Right forelimb (tissue), 1 donor: ENCODE results near the gene DAB1.
"Not testable (repeated sequence)": the region's sequence is repeated elsewhere in the genome, so short reads cannot be mapped to it uniquely, and the experiment has no call there.

Experiments
- DNase-seq: peaks from one replicate; pipeline ENCODE4 v3.0.0-alpha.2; 2018

The DAB1 gene

DNA sequence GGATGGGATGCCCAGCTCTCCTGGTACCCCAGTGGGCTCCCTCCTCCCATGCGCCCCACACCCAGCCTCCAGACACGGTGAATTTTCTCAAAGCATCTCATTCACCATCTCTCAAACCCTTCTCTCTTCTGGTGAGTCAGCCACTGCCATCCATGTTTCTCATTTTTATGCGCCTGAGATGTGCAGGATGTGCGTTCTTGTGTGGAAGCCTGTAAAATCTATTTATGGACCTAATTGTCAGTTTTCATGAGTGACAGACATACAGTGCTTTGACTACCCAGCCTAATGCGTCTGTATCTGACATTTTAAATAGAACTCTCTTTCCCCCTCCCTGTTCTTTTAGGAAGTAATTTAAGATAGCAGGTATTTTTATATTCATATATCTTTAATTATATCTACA, 158.8 kb downstream of the DAB1 start:
- no peak for DNase-seq

DNA sequence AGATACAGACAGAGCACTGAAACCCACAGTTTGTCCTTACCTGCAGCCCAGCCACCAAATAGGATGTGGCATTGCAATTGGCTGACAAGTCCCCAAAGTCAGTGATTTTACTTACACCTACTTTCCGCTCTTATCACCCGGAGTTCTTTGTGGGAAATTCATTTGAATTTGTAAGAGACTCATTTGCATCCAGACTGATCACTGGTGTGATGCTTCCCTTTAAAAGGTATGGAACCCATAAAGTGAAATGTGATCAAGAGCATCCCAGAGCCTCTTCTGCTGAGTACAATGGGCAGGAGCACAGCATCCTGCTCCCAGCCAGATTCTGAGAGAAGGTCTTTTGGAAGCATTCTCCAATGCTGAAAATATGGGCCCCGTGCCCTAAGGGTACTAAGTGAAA, 161.4 kb downstream of the DAB1 start:
- DNase-seq = no peak

GRCh38 chr1:57258557-57259325, 165.1 kb downstream of the DAB1 start:
- DNase-seq = no peak

- no peak for DNase-seq
Observed at GRCh38 chr1:57255945-57256344, 167.9 kb downstream of the DAB1 start.

DNA sequence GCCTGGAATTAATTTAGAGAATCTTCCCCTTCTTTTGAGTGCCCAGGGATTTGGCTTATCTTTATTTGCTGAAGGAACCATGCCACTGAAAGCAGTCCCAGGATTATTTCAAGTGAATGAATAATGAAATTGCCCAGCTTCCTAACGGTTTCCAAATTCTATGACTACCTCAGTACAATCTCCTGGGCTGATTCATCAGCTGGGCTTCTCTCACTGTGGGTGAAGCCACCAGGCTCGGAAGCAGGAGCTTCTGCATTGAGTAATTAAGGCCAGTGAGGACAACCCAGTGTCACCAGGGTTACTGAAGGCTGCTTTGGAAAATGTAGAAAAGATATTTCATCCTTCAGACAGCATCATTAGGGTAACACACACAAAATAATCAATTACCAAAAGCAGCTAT, 169.8 kb downstream of the DAB1 start:
- no peak for DNase-seq

- no peak for DNase-seq
Observed at GRCh38 chr1:57252597-57253294, 171.1 kb downstream of the DAB1 start.

GRCh38 chr1:57250021-57250420, 173.8 kb downstream of the DAB1 start:
- DNase-seq = no peak

DNA sequence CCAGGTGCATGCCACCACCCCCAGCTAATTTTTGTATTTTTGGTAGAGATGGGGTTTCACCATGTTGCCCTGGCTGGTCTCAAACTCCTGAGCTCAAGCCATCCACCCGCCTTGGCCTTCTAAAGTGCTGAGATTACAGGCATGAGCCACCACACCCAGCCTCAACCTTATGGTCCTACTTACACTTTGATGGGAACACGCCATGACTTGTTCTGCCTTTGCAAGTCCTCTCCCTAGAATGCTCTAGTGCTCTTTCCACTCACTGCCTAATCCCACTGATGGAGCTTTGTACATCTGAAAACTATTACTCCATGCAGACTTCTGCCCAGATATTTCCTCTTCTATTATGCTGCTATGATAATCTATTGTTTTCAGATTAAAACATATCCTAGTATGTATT, 174.3 kb downstream of the DAB1 start:
- DNase-seq = no peak

DNA sequence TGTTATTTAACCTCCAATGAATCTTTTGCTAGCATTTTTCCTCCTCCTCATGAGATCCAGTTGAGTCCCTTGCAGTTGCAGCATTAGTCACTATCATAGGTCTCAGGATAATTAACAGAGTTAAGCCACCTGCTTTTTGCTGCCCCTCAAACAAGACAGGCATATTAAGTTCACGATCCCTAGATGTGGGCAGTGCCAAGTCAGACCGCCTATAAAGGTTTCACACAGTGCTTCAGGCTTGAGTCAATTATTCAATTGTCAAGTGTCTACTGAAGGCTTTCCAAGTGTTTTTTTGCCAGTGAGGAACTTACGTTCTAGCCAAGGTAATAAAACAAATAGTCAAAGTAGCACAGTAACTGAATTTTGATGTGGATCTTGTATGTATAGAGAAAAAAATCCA, 175.0 kb downstream of the DAB1 start:
- DNase-seq = no peak

GRCh38 chr1:57238233-57238781, 185.6 kb downstream of the DAB1 start:
- no peak for DNase-seq

DNA sequence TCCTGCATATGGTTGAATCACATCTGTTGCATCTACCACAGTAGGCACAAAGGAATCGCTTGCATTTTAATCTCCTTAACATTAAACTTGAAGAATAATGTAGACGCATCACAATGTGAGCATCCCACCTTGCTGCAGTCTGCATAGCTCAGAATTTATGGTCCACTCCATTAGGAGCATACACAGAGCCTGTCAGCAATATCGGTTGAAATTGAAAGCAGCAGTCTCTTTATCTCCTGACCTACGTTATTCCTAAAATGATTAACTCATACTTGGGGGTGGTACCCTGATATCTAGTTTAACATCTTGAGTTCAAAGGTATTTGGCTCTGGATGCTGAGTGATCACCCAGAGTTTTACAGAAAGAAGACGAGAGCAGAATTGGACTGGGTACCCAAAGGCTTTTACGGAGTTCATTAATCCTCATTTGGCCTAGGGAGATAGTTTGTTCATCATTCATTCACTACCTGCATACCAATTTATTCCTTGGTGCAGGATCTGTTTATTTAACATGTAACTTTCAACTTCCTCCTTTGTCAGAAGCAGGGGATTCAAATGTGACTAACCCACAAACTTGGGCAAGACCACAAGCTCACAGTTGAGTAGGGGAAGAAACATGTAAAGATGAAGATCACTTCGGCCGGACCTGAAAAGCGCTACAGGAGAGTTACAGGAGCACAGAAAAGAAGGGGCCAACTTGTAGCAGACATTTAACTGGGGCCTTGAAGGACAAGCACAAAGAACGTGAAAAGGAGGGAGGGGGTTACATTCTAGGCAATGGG, 187.9 kb downstream of the DAB1 start:
- no peak for DNase-seq

GRCh38 chr1:57234459-57234858, 189.4 kb downstream of the DAB1 start:
- DNase-seq = no peak

DNA sequence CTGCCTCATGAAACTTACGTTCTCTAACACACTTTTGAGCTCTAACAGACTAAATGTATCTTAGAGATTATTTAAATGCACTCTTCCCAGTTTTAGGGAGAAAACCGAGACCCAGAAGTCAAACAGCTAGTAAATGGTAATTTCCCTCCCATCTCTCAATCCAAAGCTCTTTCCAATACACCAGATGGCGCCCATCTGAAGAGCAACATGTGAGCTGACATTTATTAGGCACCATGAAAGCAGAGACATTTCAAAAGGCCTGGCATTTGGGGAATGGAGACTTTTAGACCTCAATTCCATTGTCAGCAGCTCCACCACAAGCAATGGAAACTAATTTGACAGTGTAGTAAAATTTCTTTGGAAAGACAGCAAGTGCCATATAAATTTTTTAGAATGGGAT, 191.4 kb downstream of the DAB1 start:
- DNase-seq = no peak

GRCh38 chr1:57229998-57230397, 193.9 kb downstream of the DAB1 start:
- DNase-seq = no peak

- no peak for DNase-seq
Observed at GRCh38 chr1:57229076-57229475, 194.8 kb downstream of the DAB1 start.

GRCh38 chr1:57222801-57223200, 201.1 kb downstream of the DAB1 start:
- DNase-seq = no peak

- no peak for DNase-seq
Observed at GRCh38 chr1:57222307-57222706, 201.6 kb downstream of the DAB1 start.

- DNase-seq = not testable (repeated sequence)
Observed at GRCh38 chr1:57220905-57221304, 203.0 kb downstream of the DAB1 start.

DNA sequence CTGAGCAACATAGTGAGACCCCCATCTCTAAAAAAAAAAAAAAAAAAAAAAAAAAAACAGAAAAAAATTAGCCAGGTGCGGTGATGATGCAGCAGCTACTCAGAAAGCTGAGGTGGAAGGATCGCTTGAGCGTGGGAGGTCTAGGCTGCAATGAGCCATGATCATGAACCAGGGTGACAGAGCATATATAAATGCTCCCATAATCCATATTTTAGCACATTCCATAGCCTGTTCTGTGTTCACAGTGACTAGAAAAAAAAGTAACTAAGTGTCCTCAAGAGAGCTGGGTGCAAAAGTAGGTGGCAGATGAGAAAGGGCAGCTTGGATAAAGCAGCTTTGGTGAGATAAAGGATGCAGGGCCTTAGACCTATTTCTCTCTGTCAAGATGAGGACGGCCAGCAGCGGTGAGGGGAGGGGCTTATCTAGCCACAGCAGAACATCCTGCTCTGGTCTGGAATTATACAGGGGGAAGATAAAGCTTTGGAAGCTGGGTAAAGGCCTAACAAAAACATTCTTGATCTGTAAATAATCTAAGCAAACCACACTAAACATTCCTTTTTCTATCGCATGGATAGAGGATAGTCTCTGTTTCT, 205.3 kb downstream of the DAB1 start:
- no peak for DNase-seq

DNA sequence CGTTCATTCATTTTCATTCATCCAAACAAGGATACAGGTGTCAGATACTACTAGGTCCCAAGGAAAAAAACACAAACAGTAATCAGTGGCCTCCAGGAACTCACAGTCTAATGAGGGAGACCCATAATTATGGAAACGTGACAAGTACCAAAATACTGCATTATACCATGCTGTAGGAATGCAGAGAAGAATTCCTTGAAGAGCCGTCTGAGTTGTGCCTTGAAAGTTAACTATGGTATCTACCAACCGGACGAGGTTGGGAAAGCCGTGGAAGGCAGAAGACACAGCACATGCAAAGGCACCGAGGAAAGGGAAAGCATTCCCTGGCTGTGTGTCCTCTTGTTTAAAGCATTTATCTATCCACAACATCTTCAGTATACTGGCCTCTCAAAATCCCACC, 206.0 kb downstream of the DAB1 start:
- no peak for DNase-seq

GRCh38 chr1:57214951-57215575, 208.8 kb downstream of the DAB1 start:
- DNase-seq = no peak

DNA sequence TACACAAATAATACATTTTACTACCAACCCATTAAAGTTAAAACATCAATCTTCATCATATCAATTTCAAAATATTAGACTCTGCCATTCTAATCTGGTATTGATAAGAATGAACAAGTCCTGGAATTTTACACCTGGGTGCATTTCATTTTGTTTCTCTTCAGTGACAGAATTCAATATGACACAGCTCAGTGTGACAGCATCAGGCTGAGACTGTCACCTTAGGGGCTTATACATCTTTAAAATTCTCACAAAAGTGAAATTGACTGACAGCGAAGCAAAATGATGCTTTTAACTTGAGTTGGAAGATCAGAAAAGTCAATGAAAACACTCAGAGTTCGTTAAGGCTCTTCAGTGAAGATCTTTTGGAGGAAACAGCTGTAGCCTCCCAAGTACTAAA, 213.0 kb downstream of the DAB1 start:
- DNase-seq = no peak

GRCh38 chr1:57209495-57209894, 214.4 kb downstream of the DAB1 start:
- no peak for DNase-seq
